OCI-LY7 (cell line): Measurements from ENCODE around the gene ANKDD1A.

Experiments used
- EZH2phosphoT487 ChIP-seq: fragments of 200-600 bp; sonication (generic); IDR thresholded peaks from 2 replicates; pipeline ENCODE4 v1.6.1; 2018; ENCODE audit warnings: low read depth, borderline replicate concordance, mild to moderate bottlenecking, mixed run types, antibody characterized with exemption, low read length, moderate library complexity, mixed read lengths
- TF ChIP-seq, protein P1 (sequence below): fragments of 200-600 bp; sonication (generic); conservative IDR thresholded peaks from 2 replicates; pipeline ENCODE4 v1.5.1; 2014; ENCODE audit warnings: mild to moderate bottlenecking, antibody characterized with exemption, low read length, moderate library complexity, mixed read lengths

DNA sequence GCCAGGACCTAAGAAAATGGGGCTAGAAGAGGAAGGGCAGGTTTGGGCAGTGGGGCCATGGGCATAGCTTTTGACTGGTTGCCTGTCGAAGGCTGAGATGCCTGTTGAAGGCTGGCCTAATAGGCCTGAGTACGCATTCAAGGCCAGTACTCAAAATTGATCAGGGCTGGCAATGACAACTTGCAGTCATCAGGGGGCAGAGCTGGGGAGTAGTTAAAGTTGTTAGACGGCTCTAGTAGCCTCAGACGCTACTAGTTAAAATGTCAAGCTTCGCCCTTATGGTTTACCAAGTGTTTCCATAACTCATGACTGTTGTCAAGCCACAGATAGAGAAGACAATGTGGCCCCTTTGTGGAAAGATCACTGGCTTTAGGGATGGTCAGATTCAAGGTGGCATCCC lies 49.3 kb downstream of the ANKDD1A start:
- TF ChIP-seq, protein P1, sequence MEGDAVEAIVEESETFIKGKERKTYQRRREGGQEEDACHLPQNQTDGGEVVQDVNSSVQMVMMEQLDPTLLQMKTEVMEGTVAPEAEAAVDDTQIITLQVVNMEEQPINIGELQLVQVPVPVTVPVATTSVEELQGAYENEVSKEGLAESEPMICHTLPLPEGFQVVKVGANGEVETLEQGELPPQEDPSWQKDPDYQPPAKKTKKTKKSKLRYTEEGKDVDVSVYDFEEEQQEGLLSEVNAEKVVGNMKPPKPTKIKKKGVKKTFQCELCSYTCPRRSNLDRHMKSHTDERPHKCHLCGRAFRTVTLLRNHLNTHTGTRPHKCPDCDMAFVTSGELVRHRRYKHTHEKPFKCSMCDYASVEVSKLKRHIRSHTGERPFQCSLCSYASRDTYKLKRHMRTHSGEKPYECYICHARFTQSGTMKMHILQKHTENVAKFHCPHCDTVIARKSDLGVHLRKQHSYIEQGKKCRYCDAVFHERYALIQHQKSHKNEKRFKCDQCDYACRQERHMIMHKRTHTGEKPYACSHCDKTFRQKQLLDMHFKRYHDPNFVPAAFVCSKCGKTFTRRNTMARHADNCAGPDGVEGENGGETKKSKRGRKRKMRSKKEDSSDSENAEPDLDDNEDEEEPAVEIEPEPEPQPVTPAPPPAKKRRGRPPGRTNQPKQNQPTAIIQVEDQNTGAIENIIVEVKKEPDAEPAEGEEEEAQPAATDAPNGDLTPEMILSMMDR, result no peak
- no peak for TF ChIP-seq EZH2phosphoT487
